HL-60/S4 treated with phorbol 12-myristate 13-acetate at 8.2 ng/mL for 4 days and 3 days (cell line): ENCODE results near the gene CD99.
"Not testable (repeated sequence)": the region's sequence is repeated elsewhere in the genome, so short reads cannot be mapped to it uniquely, and the experiment has no call there.

Experiments
- in situ Hi-C: fragments of 300-500 bp; cut with MboI; formaldehyde crosslinking; loops from 2 replicates; pipeline ENCODE4 v1.15.0; 2022; ENCODE audit warnings: low sequenced_read_pairs

Gene CD99

DNA sequence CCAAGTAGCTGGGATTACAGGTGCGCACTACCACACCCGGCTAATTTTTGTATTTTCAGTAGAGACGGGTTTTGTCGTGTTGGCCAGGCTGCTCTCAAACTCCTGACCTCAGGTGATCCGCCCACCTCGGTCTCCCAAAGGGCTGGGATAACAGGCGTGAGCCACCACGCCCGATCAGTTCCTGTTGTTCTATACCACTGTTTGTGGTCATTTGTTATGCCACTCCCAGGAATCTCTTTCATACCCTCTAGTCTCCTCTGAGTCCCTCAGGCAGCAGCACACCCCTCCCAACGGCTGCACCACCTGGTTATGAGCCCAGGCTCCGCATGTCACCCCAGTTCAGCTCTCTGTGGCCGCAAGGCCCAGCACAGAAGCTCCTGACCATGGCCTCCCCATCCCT lies 17.5 kb upstream of the CD99 start:
- in situ Hi-C loops: no loop called here

- in situ Hi-C loops: not testable (repeated sequence)
These were observed 15.4 kb upstream of the CD99 start for GRCh38 chrX:2675657-2676200.

DNA sequence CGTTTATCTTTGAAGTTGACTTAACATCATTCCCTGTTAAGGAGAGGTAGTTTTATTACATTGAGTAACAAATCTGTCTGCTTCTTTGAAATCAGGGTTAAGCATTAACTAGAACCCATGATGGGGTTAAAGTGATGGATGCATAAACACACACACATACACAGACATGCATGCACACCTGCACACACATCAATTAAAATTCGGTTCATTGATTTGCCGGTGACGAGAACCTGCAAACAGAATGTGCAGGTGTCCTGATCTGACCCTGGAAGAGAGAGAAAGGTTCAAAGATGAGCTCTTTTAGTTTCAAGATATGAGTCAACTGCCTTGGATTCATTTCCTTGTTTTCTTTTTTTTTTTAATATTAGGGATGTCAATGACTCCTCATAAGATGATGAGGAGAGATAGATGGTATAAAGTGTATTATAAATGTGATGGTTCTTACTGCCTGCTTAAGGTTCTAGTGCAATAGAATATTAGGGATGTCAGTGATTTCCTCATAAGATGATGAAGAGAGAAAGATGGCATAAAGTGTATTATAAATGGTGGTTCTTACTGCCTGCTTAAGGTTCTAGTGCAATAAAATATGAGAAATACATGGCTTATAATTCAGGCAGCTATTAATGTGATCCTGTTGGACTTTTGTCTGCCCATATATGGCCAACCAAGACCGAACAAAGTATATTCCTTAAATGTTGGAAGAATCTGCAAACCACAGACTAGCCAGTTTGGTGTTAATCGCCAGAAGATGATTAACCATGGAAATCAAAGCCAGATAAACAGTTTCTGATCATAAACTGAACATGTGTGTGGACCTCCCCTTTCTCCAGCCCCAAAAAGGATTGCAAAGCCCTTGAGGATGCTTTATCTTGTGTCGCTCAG lies 14.1 kb upstream of the CD99 start:
- in situ Hi-C loops: no loop called here

DNA sequence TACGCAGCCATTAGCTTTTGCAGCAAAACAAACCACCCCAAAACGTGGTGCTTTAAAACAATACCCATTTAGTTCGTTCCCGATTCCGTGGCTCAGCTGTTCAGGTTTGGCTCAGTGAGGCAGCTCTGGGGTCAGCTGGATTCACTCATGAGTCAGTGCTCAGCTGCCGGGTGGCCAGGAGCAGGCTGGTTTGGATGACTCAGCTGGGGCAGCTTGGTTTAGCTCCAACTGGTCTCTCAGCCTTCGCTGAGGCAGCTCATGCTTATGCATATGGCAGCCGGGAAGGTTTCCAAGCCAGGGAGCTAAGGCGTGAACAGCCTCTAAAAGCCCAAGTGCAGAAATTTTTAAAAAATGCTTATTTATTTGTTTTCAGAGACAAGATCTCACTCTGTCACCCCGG lies 13.3 kb upstream of the CD99 start:
- in situ Hi-C loops: no loop called here

DNA sequence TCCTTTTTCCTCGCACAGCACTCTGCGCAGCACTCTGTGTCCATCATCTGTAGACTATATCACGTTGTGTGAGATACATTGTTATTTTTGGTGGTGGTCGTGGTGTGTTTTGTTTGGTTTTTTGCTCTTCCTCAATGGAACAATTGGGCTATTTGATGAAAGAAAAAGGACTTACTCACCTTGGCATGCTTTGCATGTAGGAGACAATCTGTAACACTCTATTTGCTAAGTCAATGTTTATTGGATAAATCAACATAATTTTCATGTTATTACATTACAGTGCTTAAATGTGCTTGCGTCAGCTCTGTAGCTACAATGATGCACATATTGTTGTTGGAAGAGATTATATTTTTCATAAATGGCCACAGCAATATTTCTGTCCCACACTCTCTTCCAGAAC lies 12.5 kb upstream of the CD99 start:
- in situ Hi-C loops: no loop called here

GRCh38 chrX:2679534-2680485 lies 11.3 kb upstream of the CD99 start:
- in situ Hi-C loops: no loop called here

DNA sequence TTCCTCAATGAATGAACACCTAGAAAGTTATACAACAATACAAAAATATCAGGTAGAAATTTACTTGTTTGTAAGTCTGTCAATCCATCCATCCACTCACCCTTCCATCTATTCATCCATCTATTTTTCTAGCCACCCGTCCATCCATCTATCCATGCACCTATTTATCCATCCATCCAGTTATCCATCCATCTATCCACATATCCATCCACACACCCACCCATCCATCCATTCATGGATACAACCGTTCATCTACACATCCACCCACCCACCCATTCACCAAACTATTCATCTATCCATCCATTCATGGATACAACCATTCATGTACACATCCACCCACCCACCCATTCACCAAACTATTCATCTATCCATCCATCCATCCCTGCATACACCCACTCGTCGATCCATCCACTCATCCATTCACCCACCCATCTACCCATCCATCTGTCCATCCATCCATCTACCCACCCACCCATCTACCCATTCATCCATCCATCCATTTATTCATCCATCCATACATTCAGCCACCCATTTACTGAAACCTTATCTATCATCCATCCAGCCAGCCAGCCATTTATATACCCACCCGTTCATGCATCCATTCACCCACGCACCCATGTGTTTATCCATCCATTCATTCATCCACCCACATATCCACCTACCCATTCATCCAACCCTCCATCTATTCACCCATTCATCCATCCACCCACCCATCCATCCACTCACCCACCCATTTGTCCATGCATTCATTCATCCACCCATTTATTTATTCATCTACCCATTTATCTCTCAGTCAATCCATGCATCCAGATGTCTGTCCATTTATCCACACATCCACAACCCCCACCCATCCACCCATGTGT lies 10.4 kb upstream of the CD99 start:
- in situ Hi-C loops: no loop called here

DNA sequence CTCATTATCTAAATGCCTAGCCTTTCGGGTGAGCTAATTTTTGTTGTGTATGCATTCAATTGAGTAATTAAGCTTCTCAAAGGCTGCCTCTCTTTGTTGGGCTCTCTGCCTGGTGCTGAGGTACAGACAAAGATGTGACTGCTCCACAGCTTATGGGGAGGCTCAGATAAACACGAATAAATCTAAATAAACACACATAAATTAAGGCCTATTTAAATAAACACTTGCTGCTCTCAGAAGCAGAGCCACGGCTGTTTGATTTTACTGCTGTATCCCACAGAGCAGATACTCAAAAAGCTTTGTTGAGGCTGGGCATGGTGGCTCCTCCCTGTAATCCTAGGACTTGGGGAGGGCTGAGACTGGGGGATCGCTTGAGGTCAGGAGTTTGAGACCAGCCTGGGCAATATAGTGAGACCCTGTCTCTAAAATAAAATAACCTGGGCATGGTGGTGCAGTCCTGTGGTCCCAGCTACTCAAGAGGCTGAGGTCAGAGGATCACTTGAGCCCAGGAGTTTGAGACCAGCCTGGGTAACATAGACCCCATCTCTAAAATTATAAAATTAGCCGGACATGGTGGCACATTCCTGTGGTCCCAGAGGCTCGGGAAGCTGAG lies 8.4 kb upstream of the CD99 start:
- in situ Hi-C loops: no loop called here

DNA sequence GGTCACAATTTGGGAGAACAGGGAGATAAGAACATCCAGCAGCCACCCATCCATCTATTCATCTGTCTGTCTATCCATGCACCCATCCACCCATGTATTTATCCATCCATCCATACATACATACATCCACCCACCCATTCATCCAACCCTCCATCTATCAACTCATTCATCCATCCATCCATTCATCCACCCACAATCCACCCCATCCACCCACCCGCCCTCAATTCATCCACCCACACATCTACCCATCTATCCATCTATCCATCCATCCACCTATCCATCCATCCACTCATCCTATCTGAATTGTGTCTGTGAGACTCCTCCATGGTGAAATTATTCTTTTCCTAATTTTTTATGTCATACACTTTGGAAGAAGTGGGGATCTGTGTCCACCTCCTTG lies 6.8 kb upstream of the CD99 start:
- in situ Hi-C loops: no loop called here

DNA sequence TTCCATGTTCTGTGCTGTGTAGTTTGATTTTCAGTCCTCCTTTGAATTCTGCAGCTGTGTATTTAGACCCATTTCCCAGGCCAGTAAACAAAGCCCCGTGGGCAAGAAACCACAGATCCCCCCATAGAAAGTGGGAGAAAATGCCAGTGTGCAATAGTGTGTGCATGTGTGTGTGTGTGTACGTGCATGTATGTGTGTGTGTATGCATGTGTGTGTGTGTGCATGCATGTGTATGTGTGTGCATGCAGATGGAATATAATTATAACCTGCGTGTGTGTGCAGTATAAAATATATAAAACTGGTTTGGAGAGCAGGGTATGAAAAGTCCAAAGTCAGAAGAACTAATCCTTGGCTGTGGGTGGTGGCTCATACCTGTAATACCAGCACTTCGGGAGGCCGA lies 5.2 kb upstream of the CD99 start:
- in situ Hi-C loops: no loop called here

- in situ Hi-C loops: no loop called here
These were observed 1.1 kb upstream of the CD99 start for GRCh38 chrX:2689773-2690666.

DNA sequence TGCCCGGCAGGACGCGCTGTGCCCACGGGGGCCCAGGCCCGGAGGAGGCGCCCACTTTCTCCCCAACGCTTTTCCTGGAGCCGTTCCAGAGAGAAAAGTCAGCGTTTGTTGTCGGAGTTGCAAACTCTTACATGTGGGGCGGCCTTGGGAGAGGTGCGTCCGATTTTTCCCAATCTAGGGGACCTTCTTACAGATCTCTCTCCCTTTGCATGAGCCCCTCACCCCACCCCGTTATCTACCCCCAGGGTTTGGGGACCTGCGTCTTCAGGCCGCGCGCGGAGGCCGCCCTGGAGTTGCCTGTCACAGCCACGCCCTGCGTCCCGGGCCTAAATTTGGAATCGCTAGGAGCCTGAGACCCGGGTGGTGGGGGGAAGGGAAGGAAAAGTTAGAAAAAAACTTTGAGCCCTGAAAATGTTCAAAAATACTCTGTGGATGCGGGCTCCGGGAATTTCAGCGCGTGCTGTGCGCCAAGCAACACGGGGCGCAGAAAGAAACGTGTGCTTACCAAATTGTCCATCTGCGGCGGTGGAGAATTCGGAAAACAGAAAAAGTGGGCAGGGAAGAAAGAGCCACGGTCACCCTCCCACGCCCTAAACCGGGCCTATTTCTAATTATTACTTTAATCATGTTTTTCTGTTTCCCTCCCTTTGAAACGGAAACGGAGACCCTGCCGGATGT lies 587 bp downstream of the CD99 start:
- in situ Hi-C loops: no loop called here

DNA sequence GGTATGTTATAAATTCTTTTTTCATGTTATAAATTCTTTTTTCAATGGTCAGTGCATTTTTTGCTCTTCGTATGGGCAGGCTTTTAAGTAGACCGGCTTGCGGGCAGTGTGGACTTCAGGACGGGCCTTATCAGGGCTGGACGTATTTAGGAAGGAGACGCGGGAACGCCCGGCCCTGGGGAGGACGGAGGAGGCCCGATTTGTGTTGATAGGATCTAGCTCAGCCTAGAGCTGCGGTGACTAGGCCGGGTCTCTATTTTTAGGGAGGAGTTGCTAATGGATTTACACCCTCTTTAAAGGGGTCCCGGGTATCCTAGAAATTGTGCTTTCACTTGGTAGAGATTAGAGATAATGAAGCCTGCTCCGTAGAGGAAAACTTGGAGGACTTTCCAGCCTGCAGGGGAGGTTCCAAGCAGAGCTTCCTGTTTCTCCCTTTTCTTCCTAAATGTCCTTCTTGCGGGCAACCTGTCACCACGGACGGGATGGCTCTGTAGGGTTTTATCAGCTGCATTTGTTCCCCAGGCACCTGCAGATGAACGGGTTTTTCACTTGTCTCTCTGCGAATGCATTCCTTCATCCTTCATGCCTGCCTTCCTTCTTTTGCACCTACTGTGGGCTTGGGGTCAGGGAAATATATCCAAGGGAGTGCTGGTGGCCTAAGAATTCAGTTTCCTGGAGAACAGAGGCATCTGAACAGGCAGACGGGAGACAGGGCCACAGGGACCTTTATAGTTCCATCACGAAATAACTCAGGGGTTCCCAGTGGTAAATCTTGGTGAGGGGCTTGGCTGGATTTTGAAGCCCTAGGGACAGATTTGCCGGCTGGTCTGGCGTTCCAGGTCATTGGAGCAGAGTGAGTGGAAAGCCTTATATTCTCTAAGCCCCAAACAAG lies 1.4 kb downstream of the CD99 start:
- in situ Hi-C loops: no loop called here

GRCh38 chrX:2693113-2694002 lies 2.3 kb downstream of the CD99 start:
- in situ Hi-C loops: no loop called here

DNA sequence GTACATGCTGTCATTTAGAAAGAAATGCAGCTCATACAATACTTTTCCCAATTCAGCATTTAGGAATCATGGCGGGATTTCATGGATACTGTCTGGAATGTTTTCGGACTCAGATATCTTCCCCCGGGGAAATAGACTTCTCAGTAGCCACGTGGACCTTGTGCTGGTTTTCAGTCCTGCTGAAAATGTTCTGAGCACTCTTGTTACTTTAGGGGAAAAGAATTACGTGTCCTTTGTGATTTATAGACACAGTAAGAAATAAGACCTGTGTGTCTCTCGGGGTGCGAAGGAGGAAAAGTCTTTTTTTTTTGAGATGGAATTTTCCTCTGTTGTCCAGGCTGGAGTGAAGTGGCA lies 3.8 kb downstream of the CD99 start:
- in situ Hi-C loops: no loop called here

DNA sequence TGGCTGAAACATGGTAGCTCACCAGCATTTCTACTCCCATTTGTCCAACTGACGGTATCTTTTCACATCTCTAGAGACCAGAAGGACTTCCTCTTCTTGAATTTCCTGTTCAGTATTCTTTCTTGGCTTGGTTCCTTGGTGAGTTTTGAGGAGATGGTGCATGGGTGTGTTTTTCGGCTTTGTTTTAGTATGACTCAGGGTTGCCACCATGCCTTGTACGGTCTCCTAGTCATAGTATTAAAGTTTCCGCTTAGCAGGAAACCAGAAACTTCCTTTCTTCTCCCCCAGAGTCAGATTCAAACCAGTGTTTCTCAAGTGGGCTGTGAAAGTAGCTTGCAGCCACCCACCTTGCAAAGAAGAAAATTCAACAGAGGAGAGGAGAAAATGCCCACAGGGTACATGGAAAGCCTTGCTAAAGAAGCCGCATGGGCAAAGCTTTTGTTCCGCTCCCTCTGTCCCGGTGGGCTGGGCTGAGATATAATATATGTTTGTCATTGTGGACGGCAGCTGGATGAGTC lies 5.7 kb downstream of the CD99 start:
- in situ Hi-C loops: no loop called here

DNA sequence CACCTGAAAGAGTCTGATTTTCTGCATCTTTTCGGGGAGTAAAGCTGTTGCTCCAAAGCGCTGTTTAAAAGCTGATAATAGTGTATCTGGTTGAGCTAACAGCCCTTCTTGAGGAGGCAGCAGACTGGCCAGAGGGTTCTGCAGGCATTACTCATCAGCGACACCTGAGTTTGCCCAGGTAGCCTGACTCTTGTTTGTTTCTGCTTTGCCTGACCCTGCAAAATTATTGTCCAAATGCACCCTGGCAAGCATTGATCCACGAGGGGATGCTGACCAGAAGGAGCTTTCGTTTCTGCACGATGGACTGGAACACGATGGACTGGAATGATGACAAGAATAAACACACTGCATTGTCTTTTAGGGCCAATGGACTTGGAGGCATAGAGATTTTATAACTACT lies 6.2 kb downstream of the CD99 start:
- in situ Hi-C loops: no loop called here
